CD4-positive, alpha-beta memory T cell (primary cell): ENCODE data around the gene EXOC7. TPM values are rescaled to one million over a fixed set of nuclear protein-coding genes. Genes with fewer than 3 reads are reported as not detected.
A peak's percentile ranks its signal among the peaks of the same experiment; 100 is the strongest.

Source experiments
- CTCF ChIA-PET: fragments of 350-600 bp; sonication (Branson Sonifier 250); formaldehyde crosslinking; loops from one replicate; lab custom pipeline; 2021; ENCODE audit warnings: inconsistent platforms; ENCODE audit not compliant: partially characterized antibody; lab: Charles Lee
- POLR2A ChIA-PET: fragments of 350-600 bp; sonication (Branson Sonifier 250); formaldehyde crosslinking; loops from one replicate; lab custom pipeline; 2021; ENCODE audit not compliant: partially characterized antibody; lab: Charles Lee
- DNase-seq, 5 donors: peaks; one replicate each; pipeline versions ENCODE4 v3.0.0 to v3.0.0-alpha.2; 2020 to 2022; ENCODE audit warnings: mixed read lengths in 1 of 5
- H3K27ac ChIP-seq: one replicate; pipeline ENCODE4 v1.7.0; 2013; ENCODE audit warnings: low read depth, low read length
- H3K27me3 ChIP-seq: 2 replicates; pipeline ENCODE4 v1.7.0; 2013; ENCODE audit warnings: mild to moderate bottlenecking, low read length, moderate library complexity; ENCODE audit not compliant: insufficient read depth
- H3K36me3 ChIP-seq: 2 replicates; pipeline ENCODE4 v1.7.0; 2013; ENCODE audit warnings: mild to moderate bottlenecking, low read length, moderate library complexity; ENCODE audit not compliant: insufficient read depth
- H3K4me1 ChIP-seq: 2 replicates; pipeline ENCODE4 v1.7.0; 2013; ENCODE audit warnings: mild to moderate bottlenecking, low read length, moderate library complexity; ENCODE audit not compliant: insufficient read depth
- H3K4me3 ChIP-seq, 2 donors: one replicate each; pipeline ENCODE4 v1.7.0; 2013; ENCODE audit warnings: low read length in 2 of 2, mild to moderate bottlenecking in 1 of 2
- H3K9me3 ChIP-seq, 2 donors: one replicate each; pipeline ENCODE4 v1.7.0; 2013; ENCODE audit warnings: low read length in 2 of 2, control low read depth in 1 of 2; ENCODE audit not compliant: control insufficient read depth in 1 of 2
- H3K27ac Mint-ChIP-seq, 7 donors: one replicate each; pipeline ENCODE4 v1.8.0; 2020 to 2021; ENCODE audit warnings: mixed read lengths in 7 of 7, mild to moderate bottlenecking in 6 of 7, inconsistent platforms in 3 of 7, moderate library complexity in 3 of 7
- H3K27me3 Mint-ChIP-seq, 2 donors: one replicate each; pipeline ENCODE4 v1.8.0; 2020 to 2021; ENCODE audit warnings: mixed read lengths in 2 of 2
- H3K36me3 Mint-ChIP-seq, 2 donors: one replicate each; pipeline ENCODE4 v1.8.0; 2020 to 2021; ENCODE audit warnings: mixed read lengths in 2 of 2, inconsistent platforms in 1 of 2, mild to moderate bottlenecking in 1 of 2
- H3K4me1 Mint-ChIP-seq, 4 donors: one replicate each; pipeline ENCODE4 v1.8.0; 2020 to 2021; ENCODE audit warnings: mixed read lengths in 4 of 4, mild to moderate bottlenecking in 1 of 4
- H3K4me3 Mint-ChIP-seq, 8 donors: one replicate each; pipeline ENCODE4 v1.8.0; 2020 to 2021; ENCODE audit warnings: mixed read lengths in 8 of 8, mild to moderate bottlenecking in 7 of 8, moderate library complexity in 6 of 8, inconsistent platforms in 3 of 8
- H3K9me3 Mint-ChIP-seq, 8 donors: one replicate each; pipeline ENCODE4 v1.8.0; 2020 to 2021; ENCODE audit warnings: mixed read lengths in 8 of 8, mild to moderate bottlenecking in 5 of 8, inconsistent platforms in 3 of 8, moderate library complexity in 1 of 8
- intact Hi-C: fragments of 100-400 bp; cut with micrococcal nuclease; formaldehyde crosslinking; loops from one replicate; pipeline ENCODE4 v1.15.1; 2023
- polyA plus RNA-seq, 2 donors: library from polyadenylated mRNA; unstranded; fragments of 300-500 nt; fragmentation: Illumina TruSeq; gene quantifications; one replicate each; pipeline ENCODE4 v1.2.3, GENCODE V29; 2021
- total RNA-seq, 2 experiments: library from RNA; stranded (reverse); gene quantifications; one replicate each; pipeline ENCODE4 v1.2.3, GENCODE V29; 2021

Gene EXOC7
- total and polyA plus RNA-seq, 4 experiments from 2014 or later = 36.2 to 184 (median 125) TPM

DNA sequence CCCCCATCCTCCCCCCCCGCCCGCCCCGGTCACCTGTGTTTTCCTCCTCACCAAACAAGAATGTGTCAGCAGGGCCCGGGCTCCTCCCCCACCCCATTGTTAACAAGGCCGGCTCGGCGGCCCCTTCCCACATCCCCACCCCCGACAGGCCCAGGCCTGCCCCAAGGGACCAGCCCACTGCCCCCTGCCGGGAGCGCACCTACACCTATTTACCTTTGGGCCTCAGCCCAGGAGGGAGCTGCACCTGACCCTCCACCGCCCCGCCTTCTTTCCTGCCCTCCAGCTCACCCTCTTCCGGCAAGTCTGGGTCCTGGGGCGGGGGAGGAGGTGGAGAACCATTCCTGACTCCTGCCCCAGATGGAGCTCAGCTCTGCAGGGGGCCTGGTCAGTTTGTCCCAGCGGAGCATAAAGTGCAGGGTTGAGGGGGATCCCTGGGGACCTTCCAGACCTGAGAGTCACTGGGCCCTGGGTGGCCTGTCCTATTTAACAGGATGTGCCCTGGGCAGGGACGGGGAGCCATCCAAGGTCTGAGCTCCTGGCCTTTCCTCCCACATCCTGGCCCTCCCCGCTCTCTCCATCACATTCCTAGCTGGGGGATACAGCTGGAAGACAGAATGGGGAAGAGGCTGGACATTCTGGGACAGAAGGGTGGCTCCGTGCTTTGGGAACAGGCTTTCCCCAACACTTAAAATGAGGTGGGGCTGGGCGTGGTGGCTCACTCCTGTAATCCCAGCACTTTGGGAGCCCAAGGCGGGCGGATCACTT, 29.2 kb upstream of the EXOC7 start:
- Histone ChIP-seq H3K4me1 (peaks cover 14% of the 10 kb centered on the region), H3K9me3 (no peaks in the 10 kb centered on the region), H3K4me3 (no peak overlapping the region), H3K27me3 (no peaks in the 10 kb centered on the region), H3K27ac (no peak overlapping the region), H3K36me3 (no peaks in the 10 kb centered on the region)
- no peak for DNase-seq
- Mint-ChIP-seq H3K27ac (no peak overlapping the region), H3K27me3 (no peaks in the 10 kb centered on the region), H3K4me1 (peaks cover 6 to 11% (median 9%) of the 10 kb centered on the region in 4 donors), H3K9me3 (no peaks in the 10 kb centered on the region), H3K36me3 (no peaks in the 10 kb centered on the region), H3K4me3 (no peak overlapping the region)
- intact Hi-C loops = no loop called here
- ChIA-PET CTCF (interaction anchor here (1.3 to 4.1 kb wide), 6 partner anchors 13 to 147 kb away, joined by 3 to 19 read pairs (median 4); no protein-coding TSS in a partner anchor), POLR2A (interaction anchor here (1.7 to 3.7 kb wide), 5 partner anchors 11 to 139 kb away, joined by 4 to 19 read pairs (median 9); no protein-coding TSS in a partner anchor)

- intact Hi-C loops = no loop called here
These were observed 28.3 kb upstream of the EXOC7 start for GRCh38 chr17:76131692-76132573.

GRCh38 chr17:76131051-76131691, 27.6 kb upstream of the EXOC7 start:
- Histone ChIP-seq H3K36me3 (no peaks in the 10 kb centered on the region), H3K9me3 (no peaks in the 10 kb centered on the region), H3K27ac (no peak overlapping the region), H3K4me3 (no peak overlapping the region), H3K4me1 (peaks cover 14% of the 10 kb centered on the region), H3K27me3 (no peaks in the 10 kb centered on the region)
- intact Hi-C loops = no loop called here
- no peaks in the 10 kb centered on the region for H3K27me3 Mint-ChIP-seq
- H3K9me3 Mint-ChIP-seq = no peaks in the 10 kb centered on the region
- no peak overlapping the region for H3K4me3 Mint-ChIP-seq
- DNase-seq = no peak
- peaks cover 6 to 15% (median 13%) of the 10 kb centered on the region in 4 donors for H3K4me1 Mint-ChIP-seq
- ChIA-PET CTCF (interaction anchor here (1.6 kb wide), 1 partner anchor 149 kb away, joined by 7 read pairs; no protein-coding TSS in a partner anchor), POLR2A (no interaction called here)
- no peaks in the 10 kb centered on the region for H3K36me3 Mint-ChIP-seq
- no peak overlapping the region for H3K27ac Mint-ChIP-seq

More at GRCh38 chr17:76131692-76132573, 28.3 kb upstream of the EXOC7 start:
- Mint-ChIP-seq H3K36me3 (no peaks in the 10 kb centered on the region), H3K27ac (no peak overlapping the region), H3K4me3 (no peak overlapping the region), H3K27me3 (no peaks in the 10 kb centered on the region), H3K4me1 (peaks cover 6 to 11% (median 10%) of the 10 kb centered on the region in 4 donors), H3K9me3 (no peaks in the 10 kb centered on the region)
- H3K4me1 ChIP-seq = peaks cover 14% of the 10 kb centered on the region
- H3K27ac ChIP-seq = no peak overlapping the region
- ChIA-PET POLR2A (interaction anchor here (0.6 to 3.7 kb wide), 3 partner anchors 13 to 137 kb away, joined by 4 to 19 read pairs (median 5); no protein-coding TSS in a partner anchor), CTCF (interaction anchor here (1.5 kb wide), 1 partner anchor 14 kb away, joined by 3 read pairs; no protein-coding TSS in a partner anchor)
- H3K27me3 ChIP-seq = no peaks in the 10 kb centered on the region
- H3K36me3 ChIP-seq = no peaks in the 10 kb centered on the region
- no peak for DNase-seq
- H3K4me3 ChIP-seq = no peak overlapping the region
- H3K9me3 ChIP-seq = no peaks in the 10 kb centered on the region

DNA sequence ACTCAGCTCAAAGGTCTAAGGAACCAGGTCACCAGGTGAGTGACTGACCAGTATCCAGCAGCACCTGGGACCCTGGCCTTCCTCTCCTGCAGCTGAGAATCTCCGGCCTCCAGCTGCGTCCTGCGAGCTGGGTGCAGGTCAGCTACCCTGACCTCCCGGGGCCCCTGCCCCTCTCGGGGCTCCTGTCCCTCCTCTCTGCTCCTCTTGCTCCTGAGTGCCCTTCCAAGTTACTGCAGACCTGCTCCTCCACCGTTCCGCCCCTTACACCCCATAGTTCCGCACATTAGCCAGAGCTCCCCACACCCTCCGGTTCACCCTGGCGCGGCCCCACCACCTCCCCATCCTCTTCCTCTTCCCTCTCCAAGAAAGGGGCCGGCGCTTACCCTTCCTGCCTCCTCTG, 26.9 kb upstream of the EXOC7 start:
- Mint-ChIP-seq H3K36me3 (no peaks in the 10 kb centered on the region), H3K4me3 (no peak overlapping the region), H3K9me3 (no peaks in the 10 kb centered on the region), H3K27ac (no peak overlapping the region), H3K27me3 (no peaks in the 10 kb centered on the region), H3K4me1 (peaks cover 6 to 17% (median 14%) of the 10 kb centered on the region in 4 donors)
- Histone ChIP-seq H3K36me3 (no peaks in the 10 kb centered on the region), H3K27ac (no peak overlapping the region), H3K27me3 (no peaks in the 10 kb centered on the region), H3K4me1 (peaks cover 11% of the 10 kb centered on the region), H3K9me3 (no peaks in the 10 kb centered on the region), H3K4me3 (no peak overlapping the region)
- ChIA-PET CTCF (interaction anchor here (0.7 to 1.6 kb wide), 4 partner anchors 108 to 365 kb away, joined by 3 to 7 read pairs (median 3); no protein-coding TSS in a partner anchor), POLR2A (interaction anchor here (1.1 kb wide), 1 partner anchor 15 kb away, joined by 3 read pairs; no protein-coding TSS in a partner anchor)
- intact Hi-C loops = no loop called here
- no peak for DNase-seq

DNA sequence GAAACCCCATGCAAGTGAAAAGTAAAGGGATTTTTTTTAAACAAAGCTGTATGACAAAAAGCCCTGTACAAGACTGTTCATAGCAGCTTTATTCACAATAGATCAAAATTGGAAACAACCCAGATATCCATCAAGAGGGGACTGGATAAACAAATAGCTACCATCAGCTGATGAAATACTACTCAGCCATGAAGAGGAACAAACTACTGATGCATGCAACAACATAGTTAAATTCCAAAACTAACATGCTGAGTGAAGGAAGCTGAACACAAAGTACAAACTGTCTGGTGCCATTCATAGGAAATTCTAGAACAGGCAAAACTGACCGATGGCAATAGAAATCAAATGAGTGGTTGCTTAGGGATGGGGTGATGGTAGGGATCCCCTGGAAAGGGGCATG, 22.3 kb upstream of the EXOC7 start:
- Mint-ChIP-seq H3K4me1 (peaks cover 4 to 8% (median 8%) of the 10 kb centered on the region in 4 donors), H3K9me3 (no peaks in the 10 kb centered on the region), H3K27me3 (no peaks in the 10 kb centered on the region), H3K4me3 (no peak overlapping the region), H3K36me3 (no peaks in the 10 kb centered on the region), H3K27ac (peak overlapping the region in 1 of 7 donors; percentile 75)
- H3K4me1 ChIP-seq = peaks cover 10% of the 10 kb centered on the region
- no peak overlapping the region for H3K27ac ChIP-seq
- H3K27me3 ChIP-seq = no peaks in the 10 kb centered on the region
- POLR2A ChIA-PET = interaction anchor here (0.6 to 2.3 kb wide), 12 partner anchors 10 to 255 kb away, joined by 3 to 13 read pairs (median 5); partner anchors contain the start of genes FOXJ1 and UBALD2
- H3K36me3 ChIP-seq = no peaks in the 10 kb centered on the region
- DNase-seq = no peak
- no peaks in the 10 kb centered on the region for H3K9me3 ChIP-seq
- intact Hi-C loops = no loop called here
- CTCF ChIA-PET = interaction anchor here (0.6 to 11.2 kb wide), 17 partner anchors 16 to 172 kb away, joined by 3 to 232 read pairs (median 4); no protein-coding TSS in a partner anchor
- H3K4me3 ChIP-seq = no peak overlapping the region

DNA sequence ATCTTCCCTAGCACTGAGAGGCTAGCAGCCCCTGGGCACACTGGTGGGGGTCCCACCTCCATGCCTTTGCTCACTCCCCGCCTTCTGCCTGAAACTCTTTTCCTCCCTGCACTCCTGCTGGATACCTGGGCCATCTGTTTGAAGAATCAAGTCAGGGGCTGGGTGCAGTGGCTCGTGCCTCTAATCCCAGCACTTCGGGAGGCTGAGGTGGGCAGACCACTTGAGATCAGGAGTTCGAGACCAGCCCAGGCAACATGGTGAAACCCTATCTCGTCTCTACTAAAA, 21.7 kb upstream of the EXOC7 start:
- no peak overlapping the region for H3K4me3 Mint-ChIP-seq
- CTCF ChIA-PET = interaction anchor here (0.9 to 11.2 kb wide), 11 partner anchors 20 to 158 kb away, joined by 3 to 232 read pairs (median 7); no protein-coding TSS in a partner anchor
- POLR2A ChIA-PET = interaction anchor here (0.9 to 2.3 kb wide), 9 partner anchors 10 to 147 kb away, joined by 3 to 13 read pairs (median 7); partner anchors contain the start of genes FOXJ1 and UBALD2
- intact Hi-C loops = no loop called here
- peaks cover 4 to 12% (median 9%) of the 10 kb centered on the region in 4 donors for H3K4me1 Mint-ChIP-seq
- H3K9me3 Mint-ChIP-seq = no peaks in the 10 kb centered on the region
- Histone ChIP-seq H3K27ac (no peak overlapping the region), H3K4me1 (peaks cover 10% of the 10 kb centered on the region), H3K36me3 (no peaks in the 10 kb centered on the region), H3K4me3 (no peak overlapping the region), H3K9me3 (no peaks in the 10 kb centered on the region), H3K27me3 (no peaks in the 10 kb centered on the region)
- no peaks in the 10 kb centered on the region for H3K36me3 Mint-ChIP-seq
- H3K27ac Mint-ChIP-seq = no peak overlapping the region
- no peak for DNase-seq
- no peaks in the 10 kb centered on the region for H3K27me3 Mint-ChIP-seq
